HEK293 (cell line): ENCODE results near the gene DHRS12.

ENCODE experiments used
- CTCF ChIA-PET: fragments of 350-600 bp; formaldehyde crosslinking; extraction: SDS; loops from one replicate; lab custom pipeline; 2021; ENCODE audit warnings: antibody characterized with exemption; lab: Yijun Ruan, JAX
- POLR2A ChIA-PET: fragments of 300-600 bp; formaldehyde crosslinking; extraction: SDS; loops from one replicate; lab custom pipeline; 2020; ENCODE audit warnings: antibody characterized with exemption, inconsistent platforms; lab: Yijun Ruan, JAX
- H3K27ac ChIP-seq: fragments of 200-500 bp; sonication (Bioruptor generic); 2 replicates; pipeline ENCODE4 v1.5.1; 2014; ENCODE audit warnings: low read depth, low read length, control low read depth, inconsistent platforms; ENCODE audit errors: extremely low read depth
- H3K36me3 ChIP-seq, 2 experiments: fragments of 200-500 bp in 1 of 2; sonication (Bioruptor generic) in 1 of 2; 1 replicate in 1 of 2; 2 replicates in 1 of 2; pipeline ENCODE4 v1.5.1; 2014 to 2017; ENCODE audit warnings: inconsistent platforms in 2 of 2, low read length in 2 of 2; ENCODE audit not compliant: control insufficient read depth in 2 of 2, insufficient read depth in 1 of 2
- H3K4me1 ChIP-seq: fragments of 200-500 bp; sonication (Bioruptor generic); 2 replicates; pipeline ENCODE4 v1.5.1; 2014; ENCODE audit warnings: mild to moderate bottlenecking, low read length, inconsistent platforms; ENCODE audit not compliant: control insufficient read depth, insufficient read depth
- H3K4me3 ChIP-seq: 2 replicates; pipeline ENCODE4 v1.5.1; 2011; ENCODE audit warnings: low read depth, mild to moderate bottlenecking, control low read depth, low read length, moderate library complexity
- H3K9me3 ChIP-seq: fragments of 200-500 bp; sonication (Bioruptor generic); 2 replicates; pipeline ENCODE4 v1.5.1; 2014; ENCODE audit warnings: low read depth, low read length, inconsistent platforms; ENCODE audit not compliant: control insufficient read depth, insufficient read depth
- EGR2 ChIP-seq: fragments of 450-650 bp; formaldehyde crosslinking; IDR thresholded peaks from 2 replicates; pipeline ENCODE4 v1.5.1; 2016; ENCODE audit warnings: low read depth, missing biosample characterization, missing genetic modification characterization
- IKZF3 ChIP-seq: fragments of 450-650 bp; IDR thresholded peaks from 2 replicates; pipeline ENCODE4 v1.5.0; 2018; ENCODE audit warnings: missing biosample characterization, mild to moderate bottlenecking, missing genetic modification characterization, moderate library complexity
- SP2 ChIP-seq: fragments of 450-650 bp; formaldehyde crosslinking; IDR thresholded peaks from 2 replicates; pipeline ENCODE4 v1.5.1; 2016; ENCODE audit warnings: missing biosample characterization, missing genetic modification characterization
- ZBTB44 ChIP-seq: fragments of 450-650 bp; IDR thresholded peaks from 2 replicates; pipeline ENCODE4 v1.5.1; 2018; ENCODE audit warnings: missing biosample characterization, mild to moderate bottlenecking, missing genetic modification characterization
- ZNF121 ChIP-seq: fragments of 450-650 bp; formaldehyde crosslinking; IDR thresholded peaks from 2 replicates; pipeline ENCODE4 v1.5.1; 2016; ENCODE audit warnings: missing biosample characterization, missing genetic modification characterization
- ZNF140 ChIP-seq: fragments of 450-650 bp; formaldehyde crosslinking; IDR thresholded peaks from 2 replicates; pipeline ENCODE4 v1.5.1; 2016; ENCODE audit warnings: missing biosample characterization, missing genetic modification characterization
- ZNF18 ChIP-seq: fragments of 450-650 bp; formaldehyde crosslinking; IDR thresholded peaks from 2 replicates; pipeline ENCODE4 v1.5.1; 2016; ENCODE audit warnings: missing biosample characterization, missing genetic modification characterization
- ZNF202 ChIP-seq: fragments of 450-650 bp; formaldehyde crosslinking; IDR thresholded peaks from 2 replicates; pipeline ENCODE4 v1.5.1; 2016; ENCODE audit warnings: missing biosample characterization, missing genetic modification characterization, borderline replicate concordance
- ZNF266 ChIP-seq: fragments of 450-650 bp; formaldehyde crosslinking; IDR thresholded peaks from 2 replicates; pipeline ENCODE4 v1.5.1; 2016; ENCODE audit warnings: missing biosample characterization, missing genetic modification characterization, low read depth
- ZNF274 ChIP-seq, 2 experiments: fragments of 200-500 bp in 1 of 2; fragments of 450-650 bp in 1 of 2; sonication (Bioruptor generic) in 1 of 2; formaldehyde crosslinking in 1 of 2; IDR thresholded peaks; 2 replicates each; pipeline versions ENCODE4 v1.5.1 to v1.6.1; 2014 to 2016; ENCODE audit warnings: borderline replicate concordance in 1 of 2, inconsistent platforms in 1 of 2, low read length in 1 of 2, missing biosample characterization in 1 of 2, missing genetic modification characterization in 1 of 2
- ZNF280D ChIP-seq: fragments of 450-650 bp; formaldehyde crosslinking; IDR thresholded peaks from 2 replicates; pipeline ENCODE4 v1.5.1; 2016; ENCODE audit warnings: missing biosample characterization, missing genetic modification characterization
- ZNF48 ChIP-seq: fragments of 450-650 bp; formaldehyde crosslinking; IDR thresholded peaks from 2 replicates; pipeline ENCODE4 v1.5.1; 2016; ENCODE audit warnings: missing biosample characterization, missing genetic modification characterization
- ZNF510 ChIP-seq: fragments of 450-650 bp; formaldehyde crosslinking; IDR thresholded peaks from 2 replicates; pipeline ENCODE4 v1.5.1; 2018; ENCODE audit warnings: mild to moderate bottlenecking, missing genetic modification characterization, missing biosample characterization; ENCODE audit not compliant: insufficient replicate concordance
- ZNF621 ChIP-seq: fragments of 450-650 bp; formaldehyde crosslinking; IDR thresholded peaks from 2 replicates; pipeline ENCODE4 v1.5.1; 2017; ENCODE audit warnings: missing biosample characterization, missing genetic modification characterization
- ZNF654 ChIP-seq: fragments of 450-650 bp; formaldehyde crosslinking; IDR thresholded peaks from 2 replicates; pipeline ENCODE4 v1.5.1; 2016; ENCODE audit warnings: low read depth, missing biosample characterization, missing genetic modification characterization
- TF ChIP-seq, protein P1 (sequence below): sonication (generic); formaldehyde crosslinking; IDR thresholded peaks from 2 replicates; pipeline ENCODE4 v1.8.1; 2022; ENCODE audit warnings: mild to moderate bottlenecking, moderate library complexity, missing genetic modification reagents

Gene DHRS12

GRCh38 chr13:51733374-51734298, 70.3 kb downstream of the DHRS12 start (continued):
- TF ChIP-seq ZNF280D (tag by site-specific recombination): no peak

- ChIA-PET CTCF (interaction anchor here (0.6 to 1.1 kb wide), 2 partner anchors 66 to 414 kb away, joined by 3 to 4 read pairs; no protein-coding TSS in a partner anchor), POLR2A (no interaction called here)
- no peak overlapping the region for H3K4me3 ChIP-seq
- no peak overlapping the region for H3K27ac ChIP-seq
- peaks cover 0 to 4% of the 10 kb centered on the region in 2 experiments; a peak in 1 of 3 replicates for H3K36me3 ChIP-seq
- no peaks in the 10 kb centered on the region for H3K4me1 ChIP-seq
- no peak for TF ChIP-seq ZNF18 (tag by site-specific recombination)
- no peak for TF ChIP-seq ZBTB44 (tag by site-specific recombination)
- TF ChIP-seq, protein P1, sequence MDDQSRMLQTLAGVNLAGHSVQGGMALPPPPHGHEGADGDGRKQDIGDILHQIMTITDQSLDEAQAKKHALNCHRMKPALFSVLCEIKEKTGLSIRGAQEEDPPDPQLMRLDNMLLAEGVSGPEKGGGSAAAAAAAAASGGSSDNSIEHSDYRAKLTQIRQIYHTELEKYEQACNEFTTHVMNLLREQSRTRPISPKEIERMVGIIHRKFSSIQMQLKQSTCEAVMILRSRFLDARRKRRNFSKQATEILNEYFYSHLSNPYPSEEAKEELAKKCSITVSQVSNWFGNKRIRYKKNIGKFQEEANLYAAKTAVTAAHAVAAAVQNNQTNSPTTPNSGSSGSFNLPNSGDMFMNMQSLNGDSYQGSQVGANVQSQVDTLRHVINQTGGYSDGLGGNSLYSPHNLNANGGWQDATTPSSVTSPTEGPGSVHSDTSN (CRISPR knock-in tag): no peak
- no peak for TF ChIP-seq ZNF274 (IDR thresholded peaks at IDR 0.05; ENCODE audit: low read length)
- TF ChIP-seq ZNF274 (tag by site-specific recombination; IDR thresholded peaks at IDR 0.05; ENCODE audit: borderline replicate concordance): no peak
- TF ChIP-seq ZNF266 (tag by site-specific recombination): no peak
- TF ChIP-seq ZNF654 (tag by site-specific recombination): peak; percentile 50
- H3K9me3 ChIP-seq: no peaks in the 10 kb centered on the region
Observed at GRCh38 chr13:51731759-51732158, 72.2 kb downstream of the DHRS12 start.

GRCh38 chr13:51730927-51731326, 73.0 kb downstream of the DHRS12 start:
- TF ChIP-seq ZNF48 (tag by site-specific recombination) (no peak), ZNF510 (tag by site-specific recombination) (no peak), IKZF3 (tag by site-specific recombination) (no peak), SP2 (tag by site-specific recombination) (no peak), ZNF121 (tag by site-specific recombination) (no peak), EGR2 (tag by site-specific recombination) (no peak), ZNF202 (tag by site-specific recombination) (no peak), ZNF621 (tag by site-specific recombination) (no peak), ZNF140 (tag by site-specific recombination) (no peak)
- TF ChIP-seq, protein P1 (CRISPR knock-in tag): no peak
- Histone ChIP-seq H3K4me1 (no peaks in the 10 kb centered on the region), H3K27ac (no peak overlapping the region), H3K9me3 (no peaks in the 10 kb centered on the region), H3K36me3 (peaks cover 0 to 4% of the 10 kb centered on the region in 2 experiments; a peak in 1 of 3 replicates), H3K4me3 (no peak overlapping the region)
- POLR2A ChIA-PET: no interaction called here
- CTCF ChIA-PET: interaction anchor here (0.7 kb wide), 1 partner anchor 297 kb away, joined by 5 read pairs; no protein-coding TSS in a partner anchor
